ENCODE measurements around the gene MAD1L1. TPM values are rescaled to one million over a fixed set of nuclear protein-coding genes. Genes with fewer than 3 reads are reported as not detected.
A peak's percentile ranks its signal among the peaks of the same experiment; 100 is the strongest.

Gene MAD1L1
- total RNA-seq, 1 donor from 2014 or later, result 53.8 TPM

DNA sequence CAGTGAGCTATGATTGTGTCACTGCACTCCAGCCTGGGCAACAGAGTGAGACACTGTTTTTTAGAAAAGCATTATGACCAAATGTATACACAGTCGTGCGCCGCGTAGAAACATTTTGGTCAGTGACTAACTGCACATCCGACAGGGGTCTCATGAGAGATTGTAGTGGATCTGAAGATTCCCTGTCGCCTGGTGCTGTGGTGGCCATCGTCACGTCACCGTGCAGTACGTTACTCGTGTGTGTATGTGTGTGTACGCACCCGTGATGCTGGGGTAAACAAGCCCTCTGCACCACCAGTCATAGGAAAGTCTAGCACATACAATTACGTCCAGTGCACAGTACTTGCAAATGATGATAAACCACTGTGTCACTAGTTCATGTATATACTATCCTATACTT is 453.3 kb downstream of the MAD1L1 start:
- H3K9me3 Mint-ChIP-seq, result peaks cover 11% of the 10 kb centered on the region
- TF ChIP-seq, protein P1, sequence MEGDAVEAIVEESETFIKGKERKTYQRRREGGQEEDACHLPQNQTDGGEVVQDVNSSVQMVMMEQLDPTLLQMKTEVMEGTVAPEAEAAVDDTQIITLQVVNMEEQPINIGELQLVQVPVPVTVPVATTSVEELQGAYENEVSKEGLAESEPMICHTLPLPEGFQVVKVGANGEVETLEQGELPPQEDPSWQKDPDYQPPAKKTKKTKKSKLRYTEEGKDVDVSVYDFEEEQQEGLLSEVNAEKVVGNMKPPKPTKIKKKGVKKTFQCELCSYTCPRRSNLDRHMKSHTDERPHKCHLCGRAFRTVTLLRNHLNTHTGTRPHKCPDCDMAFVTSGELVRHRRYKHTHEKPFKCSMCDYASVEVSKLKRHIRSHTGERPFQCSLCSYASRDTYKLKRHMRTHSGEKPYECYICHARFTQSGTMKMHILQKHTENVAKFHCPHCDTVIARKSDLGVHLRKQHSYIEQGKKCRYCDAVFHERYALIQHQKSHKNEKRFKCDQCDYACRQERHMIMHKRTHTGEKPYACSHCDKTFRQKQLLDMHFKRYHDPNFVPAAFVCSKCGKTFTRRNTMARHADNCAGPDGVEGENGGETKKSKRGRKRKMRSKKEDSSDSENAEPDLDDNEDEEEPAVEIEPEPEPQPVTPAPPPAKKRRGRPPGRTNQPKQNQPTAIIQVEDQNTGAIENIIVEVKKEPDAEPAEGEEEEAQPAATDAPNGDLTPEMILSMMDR (conservative IDR thresholded peaks at IDR 0.05), result no peak
- peaks cover 6% of the 10 kb centered on the region for H3K36me3 Mint-ChIP-seq (ENCODE audit: low read depth)
- DNase-seq (ENCODE audit: low read depth, low spot score), result no peak
- H3K4me1 Mint-ChIP-seq, result peaks cover 3% of the 10 kb centered on the region
- H3K27ac Mint-ChIP-seq (ENCODE audit: unreplicated experiment), result no peak overlapping the region
- H3K4me3 Mint-ChIP-seq, result no peak overlapping the region
- peaks cover 7% of the 10 kb centered on the region for H3K27me3 Mint-ChIP-seq (ENCODE audit: low read depth)

DNA sequence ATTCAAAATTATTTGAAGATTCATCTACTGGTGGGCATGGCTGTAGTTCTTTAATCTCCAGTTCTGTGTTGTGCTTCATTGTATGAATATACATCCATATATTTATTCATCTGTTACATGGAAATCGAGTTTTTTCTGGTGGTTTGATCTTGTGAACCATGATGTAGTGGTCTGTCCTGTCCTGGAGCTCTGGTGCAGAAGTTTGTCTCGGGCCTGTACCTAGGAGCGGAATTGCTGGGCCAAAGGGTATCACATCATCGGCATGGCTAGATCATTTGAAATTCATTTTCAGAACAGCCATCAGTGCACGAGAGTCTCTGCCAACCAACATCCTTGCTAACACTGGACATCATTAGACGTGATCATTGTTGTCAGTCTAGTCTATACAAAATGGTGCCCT is 455.6 kb downstream of the MAD1L1 start:
- H3K4me3 Mint-ChIP-seq, result no peak overlapping the region
- DNase-seq (ENCODE audit: low read depth, low spot score), result no peak
- TF ChIP-seq, protein P1 (conservative IDR thresholded peaks at IDR 0.05), result no peak
- peaks cover 11% of the 10 kb centered on the region for H3K9me3 Mint-ChIP-seq
- peaks cover 7% of the 10 kb centered on the region for H3K27me3 Mint-ChIP-seq (ENCODE audit: low read depth)
- peaks cover 6% of the 10 kb centered on the region for H3K36me3 Mint-ChIP-seq (ENCODE audit: low read depth)
- no peak overlapping the region for H3K27ac Mint-ChIP-seq (ENCODE audit: unreplicated experiment)
- H3K4me1 Mint-ChIP-seq, result no peaks in the 10 kb centered on the region

DNA sequence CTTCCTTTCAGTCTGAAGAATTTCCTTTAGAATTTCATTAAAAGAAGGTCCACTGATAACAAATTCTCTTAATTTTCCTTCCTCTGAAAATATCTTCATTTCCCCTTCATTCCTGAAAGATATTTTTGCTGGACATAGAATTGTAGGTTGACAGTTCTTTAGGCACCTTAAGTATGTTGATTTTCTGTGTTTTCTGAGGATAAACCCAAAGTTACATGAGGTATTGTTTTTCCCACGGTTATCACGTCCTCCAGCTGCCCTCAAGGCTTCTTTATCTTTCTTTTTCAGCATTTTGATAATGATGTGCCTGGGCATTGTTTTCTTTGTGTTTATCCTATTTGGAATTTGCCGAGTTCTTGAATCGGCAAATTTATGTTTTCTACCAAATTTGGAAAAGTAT is 457.4 kb downstream of the MAD1L1 start:
- no peaks in the 10 kb centered on the region for H3K4me1 Mint-ChIP-seq
- H3K27ac Mint-ChIP-seq (ENCODE audit: unreplicated experiment), result no peak overlapping the region
- H3K36me3 Mint-ChIP-seq (ENCODE audit: low read depth), result peaks cover 6% of the 10 kb centered on the region
- peaks cover 7% of the 10 kb centered on the region for H3K27me3 Mint-ChIP-seq (ENCODE audit: low read depth)
- H3K9me3 Mint-ChIP-seq, result peaks cover 11% of the 10 kb centered on the region
- no peak overlapping the region for H3K4me3 Mint-ChIP-seq
- TF ChIP-seq, protein P1 (conservative IDR thresholded peaks at IDR 0.05), result no peak
- DNase-seq (ENCODE audit: low read depth, low spot score), result no peak

DNA sequence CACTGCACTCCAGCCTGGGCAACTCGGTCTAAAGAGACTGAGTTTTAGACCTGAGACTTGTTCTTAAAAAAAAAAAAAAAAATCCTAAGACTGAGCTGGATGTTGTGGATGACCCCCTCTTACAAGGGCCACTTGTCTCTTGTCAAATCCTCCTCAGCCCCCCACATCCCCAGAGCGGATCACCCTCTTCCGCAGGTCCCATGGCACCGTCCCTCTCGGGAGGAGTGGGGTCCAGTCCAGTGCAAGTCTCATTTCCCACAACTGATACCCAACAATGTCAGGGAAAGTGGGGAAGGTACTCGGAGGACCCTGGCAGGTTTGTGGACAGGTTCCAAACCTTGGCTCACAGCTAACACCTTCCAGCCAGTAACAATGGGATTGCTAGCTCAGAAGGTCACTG is 462.4 kb downstream of the MAD1L1 start:
- DNase-seq (ENCODE audit: low read depth, low spot score), result no peak
- Mint-ChIP-seq H3K27me3 (ENCODE audit: low read depth) (peaks cover 3% of the 10 kb centered on the region), H3K4me3 (no peak overlapping the region), H3K4me1 (no peaks in the 10 kb centered on the region), H3K9me3 (peaks cover 4% of the 10 kb centered on the region), H3K27ac (ENCODE audit: unreplicated experiment) (peak overlapping the region; percentile 50), H3K36me3 (ENCODE audit: low read depth) (peaks cover 2% of the 10 kb centered on the region)
- TF ChIP-seq, protein P1 (conservative IDR thresholded peaks at IDR 0.05), result no peak

DNA sequence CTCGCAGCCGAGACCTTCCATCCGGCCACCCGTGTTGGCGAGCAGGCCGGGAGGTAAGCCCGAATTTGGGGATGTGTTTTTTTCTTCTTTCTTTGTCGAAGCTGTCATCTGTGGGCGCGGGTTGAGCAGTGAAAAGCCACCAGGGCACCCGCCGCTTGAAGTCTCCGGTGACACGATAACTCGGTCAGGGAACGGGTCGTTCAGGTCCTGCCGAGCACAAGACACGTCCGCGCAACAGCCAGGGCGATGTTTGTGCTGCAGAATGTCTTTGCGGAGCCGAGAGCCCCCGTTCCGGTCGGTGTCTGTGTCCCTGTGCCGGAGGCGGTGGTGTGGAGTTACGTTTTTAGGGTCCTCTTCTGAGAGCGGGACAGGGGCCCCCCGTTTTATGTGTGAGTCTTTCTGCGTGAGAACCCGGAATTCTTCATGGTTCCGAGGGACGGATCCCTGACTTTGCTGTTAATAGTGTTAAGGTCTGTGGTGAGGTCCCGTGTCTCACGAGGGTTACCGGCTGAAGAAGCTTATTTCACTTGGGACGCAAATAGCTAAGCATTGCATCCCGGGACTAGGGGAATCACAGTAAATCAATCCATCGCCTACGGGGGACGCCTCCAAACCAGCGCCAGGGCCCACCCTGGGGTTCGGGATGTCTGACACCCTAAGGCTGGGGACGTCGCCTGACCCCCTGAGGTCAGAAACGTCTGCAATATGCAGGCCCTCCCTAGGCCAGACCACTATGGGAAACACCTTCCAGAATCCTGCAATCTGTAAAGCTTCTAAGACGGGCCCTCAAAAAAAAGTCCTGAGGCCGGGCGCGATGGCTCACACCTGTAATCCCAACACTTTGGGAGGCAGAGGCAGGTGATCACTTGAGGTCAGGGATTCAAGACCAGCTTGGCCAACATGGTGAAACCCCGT is 463.2 kb downstream of the MAD1L1 start:
- H3K27ac Mint-ChIP-seq (ENCODE audit: unreplicated experiment), result no peak overlapping the region
- TF ChIP-seq, protein P1 (conservative IDR thresholded peaks at IDR 0.05), result no peak
- H3K27me3 Mint-ChIP-seq (ENCODE audit: low read depth), result peaks cover 3% of the 10 kb centered on the region
- peaks cover 3% of the 10 kb centered on the region for H3K9me3 Mint-ChIP-seq
- H3K4me1 Mint-ChIP-seq, result no peaks in the 10 kb centered on the region
- peaks cover 2% of the 10 kb centered on the region for H3K36me3 Mint-ChIP-seq (ENCODE audit: low read depth)
- no peak for DNase-seq (ENCODE audit: low read depth, low spot score)
- H3K4me3 Mint-ChIP-seq, result no peak overlapping the region

Data from neural crest cell (in vitro differentiated cells).